Prostate gland (tissue), 2 donors: ENCODE measurements around the gene EVI2B.

Source experiments
- CTCF ChIP-seq, 4 experiments: fragments of 200-600 bp in 2 of 4; fragments of 450-650 bp in 2 of 4; sonication (generic) in 2 of 4; IDR thresholded peaks; 1 replicate in 3 of 4; 2 replicates in 1 of 4; pipeline ENCODE4 v1.5.1; 2016 to 2019; ENCODE audit warnings: antibody characterized with exemption in 4 of 4, mild to moderate bottlenecking in 2 of 4, moderate library complexity in 2 of 4
- POLR2AphosphoS5 ChIP-seq: sonication (generic); formaldehyde crosslinking; IDR thresholded peaks from one replicate; pipeline ENCODE4 v1.6.1; 2017; ENCODE audit warnings: antibody characterized with exemption

- TF ChIP-seq CTCF (IDR thresholded peaks at IDR 0.05) (no peak), POLR2AphosphoS5 (no peak)
Observed at GRCh38 chr17:31286587-31286986, 27.3 kb downstream of the EVI2B start.
